ENCODE results near the gene EPDR1.

The EPDR1 gene

GRCh38 chr7:37901890-37902524, 18.4 kb upstream of the EPDR1 start:
- Histone ChIP-seq H3K36me3 (ENCODE audit: low read length) (no peaks in the 10 kb centered on the region), H3K4me3 (ENCODE audit: insufficient read depth, low read length, poor library complexity, severe bottlenecking) (no peak overlapping the region), H3K9me3 (ENCODE audit: insufficient read depth, low read length) (no peaks in the 10 kb centered on the region), H3K27me3 (ENCODE audit: low read length) (no peaks in the 10 kb centered on the region), H3K27ac (ENCODE audit: low read depth, low read length) (no peak overlapping the region), H3K79me2 (ENCODE audit: insufficient read depth, low read length) (no peaks in the 10 kb centered on the region), H2AFZ (ENCODE audit: low read depth, low read length, severe bottlenecking) (no peak overlapping the region), H4K20me1 (ENCODE audit: low read depth, low read length) (no peaks in the 10 kb centered on the region), H3K4me2 (ENCODE audit: low read depth, low read length, poor library complexity, severe bottlenecking) (no peak overlapping the region), H3K9ac (ENCODE audit: low read length) (no peak overlapping the region), H3K9me2 (replicated peaks; ENCODE audit: insufficient read depth, low read length) (no peaks in the 10 kb centered on the region), H3F3A (ENCODE audit: insufficient read depth) (no peaks in the 10 kb centered on the region)
- TF ChIP-seq EZH2phosphoT487 (conservative IDR thresholded peaks at IDR 0.05; ENCODE audit: low read length), result no peak
- TF ChIP-seq CTCF (IDR thresholded peaks at IDR 0.05; ENCODE audit: insufficient read depth, low read length, poor library complexity, severe bottlenecking), result no peak

- Histone ChIP-seq H3K9ac (ENCODE audit: low read length) (no peak overlapping the region), H3K4me3 (ENCODE audit: insufficient read depth, low read length, poor library complexity, severe bottlenecking) (no peak overlapping the region), H3K27ac (ENCODE audit: low read depth, low read length) (no peak overlapping the region), H3F3A (ENCODE audit: insufficient read depth) (no peaks in the 10 kb centered on the region), H3K36me3 (ENCODE audit: low read length) (no peaks in the 10 kb centered on the region), H3K79me2 (ENCODE audit: insufficient read depth, low read length) (no peaks in the 10 kb centered on the region), H3K9me2 (replicated peaks; ENCODE audit: insufficient read depth, low read length) (no peaks in the 10 kb centered on the region), H2AFZ (ENCODE audit: low read depth, low read length, severe bottlenecking) (no peak overlapping the region), H3K4me2 (ENCODE audit: low read depth, low read length, poor library complexity, severe bottlenecking) (no peak overlapping the region), H4K20me1 (ENCODE audit: low read depth, low read length) (no peaks in the 10 kb centered on the region), H3K9me3 (ENCODE audit: insufficient read depth, low read length) (no peaks in the 10 kb centered on the region), H3K27me3 (ENCODE audit: low read length) (no peaks in the 10 kb centered on the region)
- TF ChIP-seq EZH2phosphoT487 (conservative IDR thresholded peaks at IDR 0.05; ENCODE audit: low read length), result no peak
- TF ChIP-seq CTCF (IDR thresholded peaks at IDR 0.05; ENCODE audit: insufficient read depth, low read length, poor library complexity, severe bottlenecking), result no peak
Measured at GRCh38 chr7:37908221-37908788, 12.1 kb upstream of the EPDR1 start.

- no peaks in the 10 kb centered on the region for H3K79me2 ChIP-seq (ENCODE audit: insufficient read depth, low read length)
- H3K9me3 ChIP-seq (ENCODE audit: insufficient read depth, low read length), result no peaks in the 10 kb centered on the region
Measured at GRCh38 chr7:37912756-37913155, 7.7 kb upstream of the EPDR1 start.

More at GRCh38 chr7:37912756-37913155, 7.7 kb upstream of the EPDR1 start:
- H4K20me1 ChIP-seq (ENCODE audit: low read depth, low read length), result no peaks in the 10 kb centered on the region
- no peaks in the 10 kb centered on the region for H3F3A ChIP-seq (ENCODE audit: insufficient read depth)
- no peak overlapping the region for H3K4me3 ChIP-seq (ENCODE audit: insufficient read depth, low read length, poor library complexity, severe bottlenecking)
- no peak overlapping the region for H2AFZ ChIP-seq (ENCODE audit: low read depth, low read length, severe bottlenecking)
- no peak overlapping the region for H3K27ac ChIP-seq (ENCODE audit: low read depth, low read length)
- no peaks in the 10 kb centered on the region for H3K36me3 ChIP-seq (ENCODE audit: low read length)
- H3K27me3 ChIP-seq (ENCODE audit: low read length), result no peaks in the 10 kb centered on the region
- H3K9me2 ChIP-seq (replicated peaks; ENCODE audit: insufficient read depth, low read length), result no peaks in the 10 kb centered on the region
- H3K9ac ChIP-seq (ENCODE audit: low read length), result no peak overlapping the region
- H3K4me2 ChIP-seq (ENCODE audit: low read depth, low read length, poor library complexity, severe bottlenecking), result no peak overlapping the region
- no peak for TF ChIP-seq EZH2phosphoT487 (conservative IDR thresholded peaks at IDR 0.05; ENCODE audit: low read length)
- no peak for TF ChIP-seq CTCF (IDR thresholded peaks at IDR 0.05; ENCODE audit: insufficient read depth, low read length, poor library complexity, severe bottlenecking)

Data from SU-DHL-6 (cell line).